Mesenchymal stem cell (in vitro differentiated cells and primary cell): ENCODE data around the gene TESK1.
"Not testable (repeated sequence)": the region's sequence is repeated elsewhere in the genome, so short reads cannot be mapped to it uniquely, and the experiment has no call there.

Source experiments
- DNase-seq: peaks from one replicate; pipeline ENCODE4 v3.0.0-alpha.2; 2013
- H2AFZ ChIP-seq: one replicate; pipeline ENCODE4 v1.6.1; 2013; ENCODE audit warnings: low read depth, mild to moderate bottlenecking, control low read depth, inconsistent platforms, low read length, moderate library complexity
- H2AK5ac ChIP-seq: 2 replicates; pipeline ENCODE4 v1.6.1; 2013; ENCODE audit warnings: low read length, moderate library complexity, mild to moderate bottlenecking, inconsistent platforms; ENCODE audit not compliant: severe bottlenecking
- H2BK120ac ChIP-seq: one replicate; pipeline ENCODE4 v1.6.1; 2013; ENCODE audit warnings: low read depth, mild to moderate bottlenecking, inconsistent platforms, low read length, moderate library complexity
- H2BK12ac ChIP-seq, 2 experiments: one replicate each; pipeline ENCODE4 v1.6.1; 2013; ENCODE audit warnings: inconsistent platforms in 2 of 2, low read length in 2 of 2, mild to moderate bottlenecking in 2 of 2, moderate library complexity in 2 of 2, control low read depth in 1 of 2
- H2BK15ac ChIP-seq: one replicate; pipeline ENCODE4 v1.6.1; 2013; ENCODE audit warnings: mild to moderate bottlenecking, low read depth, inconsistent platforms; ENCODE audit not compliant: poor library complexity, severe bottlenecking
- H2BK5ac ChIP-seq: 2 replicates; pipeline ENCODE4 v1.6.1; 2013; ENCODE audit warnings: low read depth, mild to moderate bottlenecking, low read length, control low read depth, inconsistent platforms; ENCODE audit not compliant: poor library complexity, severe bottlenecking
- H3K14ac ChIP-seq, 2 experiments: one replicate each; pipeline ENCODE4 v1.6.1; 2013; ENCODE audit warnings: inconsistent platforms in 2 of 2, low read length in 2 of 2, control low read depth in 1 of 2, mild to moderate bottlenecking in 1 of 2, moderate library complexity in 1 of 2
- H3K18ac ChIP-seq, 2 experiments: one replicate each; pipeline ENCODE4 v1.6.1; 2013; ENCODE audit warnings: inconsistent platforms in 2 of 2, low read length in 2 of 2, control low read depth in 1 of 2, low read depth in 1 of 2, mild to moderate bottlenecking in 1 of 2
- H3K23ac ChIP-seq, 2 experiments: one replicate each; pipeline ENCODE4 v1.6.1; 2013; ENCODE audit warnings: inconsistent platforms in 2 of 2, low read length in 2 of 2, mild to moderate bottlenecking in 2 of 2, moderate library complexity in 2 of 2, control low read depth in 1 of 2
- H3K27ac ChIP-seq: 2 replicates; pipeline ENCODE4 v1.5.1; 2013; ENCODE audit warnings: mild to moderate bottlenecking, moderate library complexity, low read length, control low read depth, inconsistent platforms; ENCODE audit not compliant: poor library complexity, severe bottlenecking
- H3K27me3 ChIP-seq, 2 experiments: 2 replicates each; pipeline versions ENCODE4 v1.6.1 to v1.7.0; 2013; ENCODE audit warnings: low read length in 2 of 2, mild to moderate bottlenecking in 2 of 2, moderate library complexity in 2 of 2, control low read depth in 1 of 2, inconsistent platforms in 1 of 2; ENCODE audit not compliant: control insufficient read depth in 1 of 2, insufficient read depth in 1 of 2
- H3K36me3 ChIP-seq, 2 experiments: 2 replicates each; pipeline versions ENCODE4 v1.6.1 to v1.7.0; 2013; ENCODE audit warnings: low read length in 2 of 2, control low read depth in 1 of 2, inconsistent platforms in 1 of 2, low read depth in 1 of 2, mild to moderate bottlenecking in 1 of 2; ENCODE audit not compliant: insufficient read depth in 2 of 2, control insufficient read depth in 1 of 2
- H3K4ac ChIP-seq, 2 experiments: one replicate each; pipeline ENCODE4 v1.6.1; 2013; ENCODE audit warnings: inconsistent platforms in 2 of 2, low read length in 2 of 2, mild to moderate bottlenecking in 2 of 2, moderate library complexity in 2 of 2, control low read depth in 1 of 2, low read depth in 1 of 2
- H3K4me1 ChIP-seq: 2 replicates; pipeline ENCODE4 v1.6.1; 2013; ENCODE audit warnings: low read depth, low read length, control low read depth; ENCODE audit not compliant: control insufficient read depth, insufficient read depth
- H3K4me2 ChIP-seq: 2 replicates; pipeline ENCODE4 v1.6.1; 2013; ENCODE audit warnings: low read length, mild to moderate bottlenecking, inconsistent platforms; ENCODE audit not compliant: poor library complexity, severe bottlenecking
- H3K4me3 ChIP-seq, 2 experiments: 2 replicates each; pipeline versions ENCODE4 v1.5.1 to v1.7.0; 2013; ENCODE audit warnings: low read length in 2 of 2, mild to moderate bottlenecking in 2 of 2, control low read depth in 1 of 2, low read depth in 1 of 2; ENCODE audit not compliant: insufficient read depth in 1 of 2
- H3K79me1 ChIP-seq: replicated peaks from 2 replicates; pipeline ENCODE4 v1.6.1; 2013; ENCODE audit warnings: mild to moderate bottlenecking, control low read depth, low read length, inconsistent platforms; ENCODE audit not compliant: poor library complexity, severe bottlenecking
- H3K9ac ChIP-seq: 2 replicates; pipeline ENCODE4 v1.7.0; 2013; ENCODE audit warnings: mild to moderate bottlenecking, low read length, moderate library complexity
- H3K9me3 ChIP-seq: 2 replicates; pipeline ENCODE4 v1.7.0; 2013; ENCODE audit warnings: mild to moderate bottlenecking, low read length; ENCODE audit not compliant: control insufficient read depth
- H4K8ac ChIP-seq: one replicate; pipeline ENCODE4 v1.6.1; 2013; ENCODE audit warnings: inconsistent platforms, mild to moderate bottlenecking, low read length, moderate library complexity
- H4K91ac ChIP-seq: one replicate; pipeline ENCODE4 v1.6.1; 2013; ENCODE audit warnings: mild to moderate bottlenecking, low read length, inconsistent platforms
- WGBS: methylation state at CpG from one replicate; pipeline ENCODE4 v1.1.7; 2013; ENCODE audit warnings: mixed read lengths; 5-methylcytosine and 5-hydroxymethylcytosine counted together

TESK1 gene

GRCh38 chr9:35594471-35594870 is 10.6 kb upstream of the TESK1 start:
- H4K91ac ChIP-seq, result no peak overlapping the region
- H3K23ac ChIP-seq, result no peak overlapping the region
- H3K14ac ChIP-seq, result no peak overlapping the region
- no peak overlapping the region for H2BK15ac ChIP-seq
- H4K8ac ChIP-seq, result no peak overlapping the region
- H3K18ac ChIP-seq, result no peak overlapping the region
- no peak overlapping the region for H3K9ac ChIP-seq
- peaks cover 0 to 3% of the 10 kb centered on the region in 2 experiments for H3K27me3 ChIP-seq
- no peaks in the 10 kb centered on the region for H3K79me1 ChIP-seq
- no peak overlapping the region for H2BK5ac ChIP-seq
- no peak overlapping the region for H2AFZ ChIP-seq
- H3K4ac ChIP-seq, result no peak overlapping the region
- H2AK5ac ChIP-seq, result no peak overlapping the region
- no peak overlapping the region for H3K27ac ChIP-seq
- no peak overlapping the region for H3K4me2 ChIP-seq
- H3K36me3 ChIP-seq, result peaks cover 0 to 3% of the 10 kb centered on the region in 2 experiments
- H2BK12ac ChIP-seq, result no peak overlapping the region
- no peak overlapping the region for H2BK120ac ChIP-seq
- peaks cover 2% of the 10 kb centered on the region for H3K4me1 ChIP-seq
- H3K4me3 ChIP-seq, result no peak overlapping the region
- WGBS, result 94% methylated on average over 3 of the region's 4 CpGs
- H3K9me3 ChIP-seq, result peaks cover 32% of the 10 kb centered on the region
- no peak for DNase-seq

- not testable (repeated sequence) for H3K4ac ChIP-seq, H3K36me3 ChIP-seq, H3K4me1 ChIP-seq, H3K79me1 ChIP-seq, H3K14ac ChIP-seq, DNase-seq, H2AFZ ChIP-seq, H3K18ac ChIP-seq, H3K9ac ChIP-seq, H4K8ac ChIP-seq, H2BK120ac ChIP-seq, H3K27me3 ChIP-seq, H3K4me2 ChIP-seq, H2AK5ac ChIP-seq, H3K23ac ChIP-seq, H3K4me3 ChIP-seq, H2BK5ac ChIP-seq, H4K91ac ChIP-seq, H3K27ac ChIP-seq, H2BK15ac ChIP-seq, H2BK12ac ChIP-seq
- WGBS, result 88% methylated on average over 1 of the region's 2 CpGs
- H3K9me3 ChIP-seq, result peaks cover 27% of the 10 kb centered on the region
Measured at GRCh38 chr9:35596907-35597306, 8.2 kb upstream of the TESK1 start.

GRCh38 chr9:35598866-35599590 is 6.0 kb upstream of the TESK1 start:
- H2BK120ac ChIP-seq, result no peak overlapping the region
- H3K14ac ChIP-seq, result peak overlapping the region in 1 of 2 experiments; percentile 24
- H3K23ac ChIP-seq, result no peak overlapping the region
- no peak overlapping the region for H4K8ac ChIP-seq
- H2AFZ ChIP-seq, result no peak overlapping the region
- no peak overlapping the region for H3K4me3 ChIP-seq
- no peak overlapping the region for H3K18ac ChIP-seq
- peaks cover 7% of the 10 kb centered on the region for H3K4me1 ChIP-seq
- no peak overlapping the region for H2BK15ac ChIP-seq
- no peak for DNase-seq
- peaks cover 0 to 3% of the 10 kb centered on the region in 2 experiments for H3K36me3 ChIP-seq
- no peak overlapping the region for H3K4ac ChIP-seq
- no peak overlapping the region for H2BK5ac ChIP-seq
- no peak overlapping the region for H3K9ac ChIP-seq
- peaks cover 10% of the 10 kb centered on the region for H3K9me3 ChIP-seq
- 86% methylated on average over 11 of the region's 11 CpGs for WGBS
- peak overlapping the region; percentile 11 for H4K91ac ChIP-seq
- H3K79me1 ChIP-seq, result no peaks in the 10 kb centered on the region
- H3K4me2 ChIP-seq, result no peak overlapping the region
- H3K27me3 ChIP-seq, result no peaks in the 10 kb centered on the region
- no peak overlapping the region for H3K27ac ChIP-seq
- no peak overlapping the region for H2AK5ac ChIP-seq
- H2BK12ac ChIP-seq, result no peak overlapping the region

GRCh38 chr9:35599763-35600604 is 5.1 kb upstream of the TESK1 start:
- H3K9me3 ChIP-seq, result no peaks in the 10 kb centered on the region
- H3K27me3 ChIP-seq, result no peaks in the 10 kb centered on the region
- peaks cover 12% of the 10 kb centered on the region for H3K4me1 ChIP-seq
- H2BK120ac ChIP-seq, result no peak overlapping the region
- no peak overlapping the region for H3K4me2 ChIP-seq
- H3K4ac ChIP-seq, result no peak overlapping the region
- no peak overlapping the region for H3K14ac ChIP-seq
- WGBS, result 79% methylated on average over 14 of the region's 14 CpGs
- no peak overlapping the region for H3K9ac ChIP-seq
- no peak overlapping the region for H3K4me3 ChIP-seq
- no peak overlapping the region for H2BK15ac ChIP-seq
- H2AK5ac ChIP-seq, result no peak overlapping the region
- DNase-seq, result no peak
- no peak overlapping the region for H3K27ac ChIP-seq
- no peak overlapping the region for H4K91ac ChIP-seq
- H2BK12ac ChIP-seq, result no peak overlapping the region
- peaks cover 0 to 3% of the 10 kb centered on the region in 2 experiments for H3K36me3 ChIP-seq
- H3K23ac ChIP-seq, result no peak overlapping the region
- H2BK5ac ChIP-seq, result no peak overlapping the region
- H2AFZ ChIP-seq, result no peak overlapping the region
- no peak overlapping the region for H3K18ac ChIP-seq
- H3K79me1 ChIP-seq, result no peaks in the 10 kb centered on the region
- no peak overlapping the region for H4K8ac ChIP-seq
